ENCODE measurements around the gene SYNE1. TPM values are rescaled to one million over a fixed set of nuclear protein-coding genes. Genes with fewer than 3 reads are reported as not detected.
A peak's percentile ranks its signal among the peaks of the same experiment; 100 is the strongest.
"Not testable (repeated sequence)": the region's sequence is repeated elsewhere in the genome, so short reads cannot be mapped to it uniquely, and the experiment has no call there.

SYNE1 gene
- polyA plus RNA-seq, 3 donors, result 83.9 to 108 (median 92.5) TPM

DNA sequence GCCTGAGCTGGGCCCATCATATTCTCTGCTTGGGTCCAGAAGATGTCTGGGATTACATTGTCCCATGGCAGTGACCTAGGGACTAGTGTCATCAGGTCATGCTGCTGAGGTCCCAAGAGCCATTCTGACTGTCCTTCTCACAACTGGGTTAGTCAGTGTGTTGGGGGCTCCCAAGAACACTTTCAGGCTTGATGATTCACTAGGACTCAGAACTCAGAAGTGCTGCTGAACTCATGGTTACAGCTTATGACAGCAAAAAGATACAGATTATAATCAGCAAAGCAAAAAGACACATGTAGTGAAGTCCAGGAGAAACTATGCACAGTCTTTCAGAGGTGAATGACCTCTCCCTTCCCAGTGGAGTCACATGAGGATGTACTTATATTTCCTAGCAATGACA lies 107.8 kb downstream of the SYNE1 start:
- DNase-seq (ENCODE audit: extremely low read depth in 1 of 11, low read depth in 9 of 11, low spot score in 4 of 11), result no peak

- DNase-seq (ENCODE audit: extremely low read depth in 1 of 11, low read depth in 9 of 11, low spot score in 4 of 11), result not testable (repeated sequence)
Measured at GRCh38 chr6:152514120-152514519, 123.0 kb downstream of the SYNE1 start.

GRCh38 chr6:152509916-152510315 lies 127.2 kb downstream of the SYNE1 start:
- no peak for DNase-seq (ENCODE audit: extremely low read depth in 1 of 11, low read depth in 9 of 11, low spot score in 4 of 11)

DNA sequence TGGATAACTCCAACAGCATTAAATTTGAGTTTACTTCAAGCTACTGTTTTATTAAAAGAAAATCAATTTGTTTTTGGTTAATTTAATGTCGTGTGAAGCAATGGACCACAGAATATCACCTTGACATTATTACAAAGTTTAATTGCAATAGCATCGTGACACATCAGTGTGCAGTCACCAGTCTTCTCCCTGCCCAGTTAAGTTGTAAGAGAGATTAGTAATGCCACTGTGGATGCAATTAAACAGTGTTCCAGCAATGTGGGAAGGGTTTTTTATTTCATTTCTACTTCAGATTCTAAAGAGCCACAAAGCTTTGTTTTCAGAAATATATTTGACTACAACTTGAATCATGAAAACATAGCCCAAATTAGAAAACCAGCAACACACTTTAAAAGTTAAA lies 128.7 kb downstream of the SYNE1 start:
- no peak for DNase-seq (ENCODE audit: extremely low read depth in 1 of 11, low read depth in 9 of 11, low spot score in 4 of 11)

- DNase-seq (ENCODE audit: extremely low read depth in 1 of 11, low read depth in 9 of 11, low spot score in 4 of 11), result no peak
Measured at GRCh38 chr6:152503546-152503945, 133.6 kb downstream of the SYNE1 start.

- DNase-seq (ENCODE audit: extremely low read depth in 1 of 11, low read depth in 9 of 11, low spot score in 4 of 11), result no peak
Measured at GRCh38 chr6:152502421-152503188, 134.6 kb downstream of the SYNE1 start.

DNA sequence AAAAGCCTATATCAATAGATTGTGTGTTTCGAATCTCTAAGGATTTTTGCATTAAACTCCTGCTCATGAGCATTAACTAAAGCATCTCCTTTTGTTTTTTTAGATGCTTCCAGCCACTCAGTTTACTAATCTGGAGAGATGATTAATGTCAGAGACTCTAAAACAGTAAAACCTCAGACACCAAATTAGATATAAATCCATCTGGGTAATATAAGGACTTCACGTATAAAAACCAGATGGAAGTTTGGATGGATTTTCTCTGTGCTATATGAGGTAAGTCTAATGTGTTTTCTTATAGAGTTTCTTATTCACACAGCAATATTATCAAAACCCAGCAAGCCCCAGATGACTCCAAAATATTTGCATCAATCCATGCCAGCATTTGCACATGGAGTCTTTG lies 137.2 kb downstream of the SYNE1 start:
- DNase-seq (ENCODE audit: extremely low read depth in 1 of 11, low read depth in 9 of 11, low spot score in 4 of 11), result no peak

GRCh38 chr6:152496731-152497130 lies 140.4 kb downstream of the SYNE1 start:
- DNase-seq (ENCODE audit: extremely low read depth in 1 of 11, low read depth in 9 of 11, low spot score in 4 of 11), result no peak

- not testable (repeated sequence) for DNase-seq (ENCODE audit: extremely low read depth in 1 of 11, low read depth in 9 of 11, low spot score in 4 of 11)
Measured at GRCh38 chr6:152495456-152495855, 141.7 kb downstream of the SYNE1 start.

- DNase-seq (ENCODE audit: extremely low read depth in 1 of 11, low read depth in 9 of 11, low spot score in 4 of 11), result not testable (repeated sequence)
Measured at GRCh38 chr6:152492281-152492680, 144.9 kb downstream of the SYNE1 start.

- DNase-seq (ENCODE audit: extremely low read depth in 1 of 11, low read depth in 9 of 11, low spot score in 4 of 11), result not testable (repeated sequence)
Measured at GRCh38 chr6:152491501-152491900, 145.7 kb downstream of the SYNE1 start.

GRCh38 chr6:152490971-152491378 lies 146.2 kb downstream of the SYNE1 start:
- not testable (repeated sequence) for DNase-seq (ENCODE audit: extremely low read depth in 1 of 11, low read depth in 9 of 11, low spot score in 4 of 11)

GRCh38 chr6:152484806-152485205 lies 152.4 kb downstream of the SYNE1 start:
- no peak for DNase-seq (ENCODE audit: extremely low read depth in 1 of 11, low read depth in 9 of 11, low spot score in 4 of 11)

DNA sequence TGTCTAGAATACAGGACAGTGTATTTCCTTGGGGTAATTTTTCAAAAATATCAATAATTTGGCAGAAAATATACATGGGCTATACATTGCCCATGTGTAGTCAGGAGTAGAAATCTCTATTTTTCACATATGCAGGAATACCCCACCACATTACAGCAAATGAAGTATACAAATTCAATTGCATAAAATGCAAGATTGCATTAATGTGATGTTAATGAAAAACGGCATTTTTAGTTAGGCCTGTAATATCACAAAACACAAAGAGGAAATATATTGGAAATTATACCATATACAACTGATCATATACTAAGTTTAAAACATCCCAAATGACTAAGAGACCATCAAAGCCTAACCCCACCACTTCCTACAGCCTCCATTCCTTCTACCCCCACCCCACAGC lies 154.9 kb downstream of the SYNE1 start:
- no peak for DNase-seq (ENCODE audit: extremely low read depth in 1 of 11, low read depth in 9 of 11, low spot score in 4 of 11)

DNA sequence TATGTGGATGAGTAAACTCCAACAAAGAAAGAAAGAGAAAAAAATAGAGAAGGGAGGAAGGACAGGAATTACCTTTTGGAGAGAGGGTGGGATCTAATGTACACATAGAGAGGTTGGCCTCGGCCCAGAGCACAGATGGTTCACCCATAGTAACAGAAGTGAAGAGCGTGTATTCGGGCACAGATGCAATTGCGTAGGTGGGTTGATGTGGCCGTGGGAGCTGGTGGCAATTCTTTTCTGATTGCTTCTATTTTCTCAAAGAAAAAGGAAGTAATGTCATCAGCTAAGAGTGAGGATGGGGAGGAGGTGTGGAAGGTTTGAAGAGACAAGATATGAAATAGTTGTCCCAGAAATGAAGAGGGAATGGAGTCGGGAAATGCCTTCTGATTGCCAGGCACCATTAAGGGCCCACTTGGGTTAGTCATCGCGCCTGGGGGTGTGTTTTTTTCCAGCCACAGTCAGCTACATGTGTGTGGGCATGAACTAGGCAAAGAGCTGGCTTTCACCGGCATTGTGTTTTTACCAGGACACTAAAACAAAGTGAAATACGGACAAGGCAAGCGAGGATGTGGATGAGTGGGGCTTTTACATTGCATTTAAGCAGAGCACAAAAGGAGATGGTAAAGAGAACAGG lies 158.7 kb downstream of the SYNE1 start:
- DNase-seq (ENCODE audit: extremely low read depth in 1 of 11, low read depth in 9 of 11, low spot score in 4 of 11), result no peak

GRCh38 chr6:152474354-152474753 lies 162.8 kb downstream of the SYNE1 start:
- DNase-seq (ENCODE audit: extremely low read depth in 1 of 11, low read depth in 9 of 11, low spot score in 4 of 11), result no peak

GRCh38 chr6:152472325-152472724 lies 164.8 kb downstream of the SYNE1 start:
- DNase-seq (ENCODE audit: extremely low read depth in 1 of 11, low read depth in 9 of 11, low spot score in 4 of 11), result no peak

- peak; percentile 18 to 66 (median 32) for DNase-seq (ENCODE audit: extremely low read depth in 1 of 11, low read depth in 9 of 11, low spot score in 4 of 11)
Measured at GRCh38 chr6:152471456-152472265, 165.5 kb downstream of the SYNE1 start.

DNA sequence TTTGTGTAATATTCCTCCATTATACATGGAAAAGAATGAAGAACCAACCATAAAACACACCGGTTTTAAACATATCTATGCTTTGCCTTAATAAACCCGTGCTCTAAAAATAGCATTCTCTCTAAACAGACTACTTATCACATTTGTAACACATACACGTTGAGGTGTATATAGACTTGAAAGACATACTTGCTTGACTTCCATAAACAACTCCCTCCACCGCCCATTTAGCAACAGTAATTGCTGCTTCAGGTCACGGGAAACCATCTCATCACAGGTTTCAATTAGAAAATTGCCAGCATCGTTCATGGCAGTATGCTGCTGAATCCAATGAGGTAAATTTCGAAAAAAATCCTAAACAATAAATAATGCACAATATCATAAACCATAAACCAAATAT lies 174.0 kb downstream of the SYNE1 start:
- DNase-seq (ENCODE audit: extremely low read depth in 1 of 11, low read depth in 9 of 11, low spot score in 4 of 11), result no peak

- no peak for DNase-seq (ENCODE audit: extremely low read depth in 1 of 11, low read depth in 9 of 11, low spot score in 4 of 11)
Measured at GRCh38 chr6:152462716-152463115, 174.4 kb downstream of the SYNE1 start.

Data from renal cortex interstitium (tissue), 11 donors.